ENCODE data around the gene LDHAL6B.

LDHAL6B gene

GRCh38 chr15:59210186-59210585 lies 3.5 kb downstream of the LDHAL6B start:
- DNase-seq: no peak
- no peaks in the 10 kb centered on the region for H3K9me3 ChIP-seq (ENCODE audit: control insufficient read depth, low read length)
- no peaks in the 10 kb centered on the region for H3K27me3 ChIP-seq (replicated peaks; ENCODE audit: control insufficient read depth, insufficient read depth, low read length, poor library complexity, severe bottlenecking)
- H3K4me3 ChIP-seq (ENCODE audit: insufficient read depth, low read depth, low read length, poor library complexity, severe bottlenecking): no peak overlapping the region
- H3K27ac ChIP-seq (ENCODE audit: insufficient read depth, low read length, poor library complexity, severe bottlenecking): no peak overlapping the region
- no peaks in the 10 kb centered on the region for H3K4me1 ChIP-seq (ENCODE audit: control insufficient read depth, insufficient read depth, low read length, poor library complexity, severe bottlenecking)
- H3K36me3 ChIP-seq (ENCODE audit: control insufficient read depth, insufficient read depth, low read length): no peaks in the 10 kb centered on the region

DNA sequence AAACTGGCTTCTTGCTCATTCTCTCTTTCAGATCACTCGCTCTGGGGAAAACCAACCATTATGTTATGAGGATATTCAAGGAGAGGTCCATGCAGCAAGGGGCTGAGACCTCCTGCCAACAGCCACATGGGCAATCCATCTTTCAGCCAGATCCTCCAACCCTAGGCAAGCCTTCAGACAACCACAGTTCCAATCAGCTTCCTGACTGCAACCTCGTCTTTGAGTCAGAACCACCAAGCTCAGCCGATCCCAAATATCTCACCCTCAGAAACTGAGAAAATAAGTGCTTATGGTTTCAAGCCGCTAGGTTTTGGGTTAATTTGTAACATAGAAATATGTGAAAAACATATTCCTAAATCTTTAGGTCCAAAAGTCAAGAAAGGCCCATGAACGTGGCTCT lies 10.3 kb downstream of the LDHAL6B start:
- Histone ChIP-seq H3K36me3 (ENCODE audit: control insufficient read depth, insufficient read depth, low read length) (no peaks in the 10 kb centered on the region), H3K4me1 (ENCODE audit: control insufficient read depth, insufficient read depth, low read length, poor library complexity, severe bottlenecking) (no peaks in the 10 kb centered on the region), H3K27ac (ENCODE audit: insufficient read depth, low read length, poor library complexity, severe bottlenecking) (no peak overlapping the region), H3K9me3 (ENCODE audit: control insufficient read depth, low read length) (no peaks in the 10 kb centered on the region), H3K4me3 (ENCODE audit: insufficient read depth, low read depth, low read length, poor library complexity, severe bottlenecking) (no peak overlapping the region), H3K27me3 (replicated peaks; ENCODE audit: control insufficient read depth, insufficient read depth, low read length, poor library complexity, severe bottlenecking) (no peaks in the 10 kb centered on the region)
- DNase-seq: no peak

DNA sequence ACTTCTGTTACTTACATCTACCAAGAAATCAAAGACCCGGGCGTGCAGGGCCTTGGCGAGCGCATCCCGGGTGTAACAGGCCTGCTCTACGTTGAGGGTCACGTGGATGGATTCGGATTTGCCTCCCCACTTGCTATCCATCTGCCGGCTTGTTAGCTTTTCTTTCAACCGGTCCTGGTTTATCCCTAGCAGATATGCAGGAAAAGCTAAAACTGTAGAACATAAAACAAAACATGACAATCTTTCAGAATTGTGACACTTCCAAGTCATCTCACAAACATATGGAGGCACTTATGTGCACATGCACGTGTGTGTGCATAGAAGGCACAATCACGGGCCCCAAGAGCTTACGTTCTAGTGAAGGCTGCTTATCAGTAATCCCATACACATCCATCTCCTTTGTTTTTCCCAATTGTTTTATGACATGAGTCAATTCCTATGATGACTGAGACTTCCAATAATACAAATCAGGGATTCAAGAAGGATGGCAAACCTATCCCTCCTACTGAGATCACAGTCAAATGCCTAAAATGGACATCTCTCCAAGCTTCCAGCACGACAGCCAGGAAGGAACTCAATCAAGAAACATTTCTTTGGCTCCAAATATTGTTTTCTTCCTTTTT lies 11.3 kb downstream of the LDHAL6B start:
- no peak overlapping the region for H3K27ac ChIP-seq (ENCODE audit: insufficient read depth, low read length, poor library complexity, severe bottlenecking)
- no peaks in the 10 kb centered on the region for H3K36me3 ChIP-seq (ENCODE audit: control insufficient read depth, insufficient read depth, low read length)
- no peak for DNase-seq
- no peaks in the 10 kb centered on the region for H3K9me3 ChIP-seq (ENCODE audit: control insufficient read depth, low read length)
- no peaks in the 10 kb centered on the region for H3K27me3 ChIP-seq (replicated peaks; ENCODE audit: control insufficient read depth, insufficient read depth, low read length, poor library complexity, severe bottlenecking)
- H3K4me3 ChIP-seq (ENCODE audit: insufficient read depth, low read depth, low read length, poor library complexity, severe bottlenecking): no peak overlapping the region
- no peaks in the 10 kb centered on the region for H3K4me1 ChIP-seq (ENCODE audit: control insufficient read depth, insufficient read depth, low read length, poor library complexity, severe bottlenecking)

- H3K27ac ChIP-seq (ENCODE audit: insufficient read depth, low read length, poor library complexity, severe bottlenecking): no peak overlapping the region
- H3K4me3 ChIP-seq (ENCODE audit: insufficient read depth, low read depth, low read length, poor library complexity, severe bottlenecking): no peak overlapping the region
- H3K9me3 ChIP-seq (ENCODE audit: control insufficient read depth, low read length): no peaks in the 10 kb centered on the region
- no peaks in the 10 kb centered on the region for H3K27me3 ChIP-seq (replicated peaks; ENCODE audit: control insufficient read depth, insufficient read depth, low read length, poor library complexity, severe bottlenecking)
- DNase-seq: no peak
- no peaks in the 10 kb centered on the region for H3K36me3 ChIP-seq (ENCODE audit: control insufficient read depth, insufficient read depth, low read length)
- no peaks in the 10 kb centered on the region for H3K4me1 ChIP-seq (ENCODE audit: control insufficient read depth, insufficient read depth, low read length, poor library complexity, severe bottlenecking)
Measured at GRCh38 chr15:59218710-59219109, 12.1 kb downstream of the LDHAL6B start.

DNA sequence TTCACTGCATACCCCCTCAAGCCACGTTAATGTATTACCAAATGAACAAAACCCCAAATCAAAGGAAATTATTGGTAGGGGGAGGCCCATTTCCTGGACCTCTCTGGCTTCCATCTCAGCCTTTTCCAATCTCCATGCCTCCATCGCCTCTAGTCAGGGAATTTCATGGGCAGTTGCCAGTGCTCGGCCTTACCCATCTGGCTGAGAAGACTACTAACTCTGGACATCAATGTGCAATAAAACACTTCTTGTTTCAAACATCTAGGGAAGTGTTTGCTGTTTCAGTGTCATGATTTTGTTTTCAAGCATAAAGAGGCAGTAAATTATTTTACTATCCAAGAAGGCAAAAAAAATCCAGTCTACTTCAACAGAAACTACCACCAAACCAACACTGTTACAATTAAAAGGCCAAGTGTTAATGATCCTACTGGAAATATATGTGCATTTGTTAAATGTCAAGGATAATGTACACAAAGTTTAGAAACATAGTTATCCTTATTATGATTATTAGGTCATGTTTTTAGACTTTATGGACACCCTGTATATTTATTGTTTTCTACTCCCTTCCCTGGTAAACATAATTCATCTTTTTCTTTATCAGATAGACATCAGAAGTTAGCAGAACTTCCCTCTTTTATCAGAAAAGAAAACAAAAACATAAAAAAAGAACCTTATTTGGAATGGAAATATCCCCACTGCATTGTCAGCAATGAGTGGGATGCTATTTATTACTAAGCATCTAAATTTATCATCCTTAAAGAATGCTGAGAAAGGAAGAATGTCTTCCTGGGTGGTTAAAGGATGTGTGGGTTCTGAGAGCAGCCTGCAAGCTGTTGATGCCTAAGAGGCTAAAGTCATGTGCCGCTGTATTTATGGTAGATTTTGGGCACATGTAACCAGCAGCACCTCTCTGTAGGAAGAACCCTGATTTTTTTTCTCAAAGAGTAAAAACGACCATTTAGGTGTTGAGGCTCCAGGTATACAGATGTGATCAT lies 15.2 kb downstream of the LDHAL6B start:
- no peaks in the 10 kb centered on the region for H3K36me3 ChIP-seq (ENCODE audit: control insufficient read depth, insufficient read depth, low read length)

DNA sequence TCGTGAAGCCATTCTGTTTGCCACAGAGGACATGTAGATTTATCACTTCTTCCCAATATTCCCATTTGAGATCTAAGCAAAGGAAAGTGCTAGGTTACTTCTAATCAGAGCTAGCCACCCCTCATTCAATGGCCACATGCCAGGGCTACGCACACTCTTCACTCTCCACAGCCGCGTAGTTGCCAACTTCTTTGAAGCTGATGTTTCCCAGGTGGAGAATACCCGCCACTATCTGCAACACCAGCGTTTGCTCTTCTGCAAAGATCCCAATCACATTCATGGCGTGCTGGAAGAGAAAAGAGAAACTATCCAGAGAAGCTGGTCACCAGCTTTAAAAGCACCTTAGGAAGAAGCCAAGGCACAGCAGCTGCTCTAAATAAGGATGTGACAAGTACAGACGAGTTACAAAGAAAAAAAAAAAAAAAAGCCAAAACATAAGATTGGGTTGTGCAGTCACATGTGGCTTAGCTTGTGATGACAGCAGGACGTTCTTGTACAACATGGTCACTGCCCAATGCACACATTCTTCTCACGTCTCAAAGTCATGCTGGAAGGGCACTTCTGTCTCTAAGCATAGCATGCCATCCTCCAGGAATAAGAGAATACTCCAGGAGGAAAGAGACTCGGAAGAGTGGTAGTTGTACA lies 16.4 kb downstream of the LDHAL6B start:
- H3K36me3 ChIP-seq (ENCODE audit: control insufficient read depth, insufficient read depth, low read length): no peaks in the 10 kb centered on the region
- no peaks in the 10 kb centered on the region for H3K27me3 ChIP-seq (replicated peaks; ENCODE audit: control insufficient read depth, insufficient read depth, low read length, poor library complexity, severe bottlenecking)
- DNase-seq: no peak
- no peaks in the 10 kb centered on the region for H3K4me1 ChIP-seq (ENCODE audit: control insufficient read depth, insufficient read depth, low read length, poor library complexity, severe bottlenecking)
- no peaks in the 10 kb centered on the region for H3K9me3 ChIP-seq (ENCODE audit: control insufficient read depth, low read length)
- H3K27ac ChIP-seq (ENCODE audit: insufficient read depth, low read length, poor library complexity, severe bottlenecking): no peak overlapping the region
- no peak overlapping the region for H3K4me3 ChIP-seq (ENCODE audit: insufficient read depth, low read depth, low read length, poor library complexity, severe bottlenecking)

More for the DNA sequence above, 15.2 kb downstream of the LDHAL6B start:
- H3K27me3 ChIP-seq (replicated peaks; ENCODE audit: control insufficient read depth, insufficient read depth, low read length, poor library complexity, severe bottlenecking): no peaks in the 10 kb centered on the region
- no peaks in the 10 kb centered on the region for H3K4me1 ChIP-seq (ENCODE audit: control insufficient read depth, insufficient read depth, low read length, poor library complexity, severe bottlenecking)
- H3K4me3 ChIP-seq (ENCODE audit: insufficient read depth, low read depth, low read length, poor library complexity, severe bottlenecking): no peak overlapping the region
- no peak overlapping the region for H3K27ac ChIP-seq (ENCODE audit: insufficient read depth, low read length, poor library complexity, severe bottlenecking)
- H3K9me3 ChIP-seq (ENCODE audit: control insufficient read depth, low read length): no peaks in the 10 kb centered on the region
- no peak for DNase-seq

DNA sequence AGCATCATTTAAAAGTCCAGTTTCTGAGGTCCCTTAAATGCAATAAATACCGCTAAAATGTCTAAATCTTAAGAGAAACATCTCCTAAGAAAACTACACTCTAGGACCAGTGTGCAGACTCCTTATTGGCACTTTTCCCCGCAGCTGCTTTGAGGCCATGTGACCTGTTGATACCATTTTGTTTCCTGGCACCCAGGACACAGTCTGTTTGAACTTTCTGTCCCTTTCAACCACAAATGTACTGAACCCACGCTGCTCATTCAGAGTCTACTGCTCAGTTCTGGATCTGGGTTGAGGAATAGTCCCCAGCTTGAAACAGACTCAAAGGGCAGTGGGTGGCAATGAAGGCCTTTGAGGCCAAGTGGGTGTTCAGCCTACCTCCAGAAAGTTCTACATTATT lies 17.1 kb downstream of the LDHAL6B start:
- no peaks in the 10 kb centered on the region for H3K36me3 ChIP-seq (ENCODE audit: control insufficient read depth, insufficient read depth, low read length)
- DNase-seq: no peak

GRCh38 chr15:59224474-59224873 lies 17.8 kb downstream of the LDHAL6B start:
- no peaks in the 10 kb centered on the region for H3K9me3 ChIP-seq (ENCODE audit: control insufficient read depth, low read length)
- H3K4me3 ChIP-seq (ENCODE audit: insufficient read depth, low read depth, low read length, poor library complexity, severe bottlenecking): no peak overlapping the region
- no peak overlapping the region for H3K27ac ChIP-seq (ENCODE audit: insufficient read depth, low read length, poor library complexity, severe bottlenecking)
- no peaks in the 10 kb centered on the region for H3K4me1 ChIP-seq (ENCODE audit: control insufficient read depth, insufficient read depth, low read length, poor library complexity, severe bottlenecking)
- no peaks in the 10 kb centered on the region for H3K36me3 ChIP-seq (ENCODE audit: control insufficient read depth, insufficient read depth, low read length)
- no peaks in the 10 kb centered on the region for H3K27me3 ChIP-seq (replicated peaks; ENCODE audit: control insufficient read depth, insufficient read depth, low read length, poor library complexity, severe bottlenecking)
- no peak for DNase-seq

More for the DNA sequence above, 17.1 kb downstream of the LDHAL6B start:
- no peaks in the 10 kb centered on the region for H3K27me3 ChIP-seq (replicated peaks; ENCODE audit: control insufficient read depth, insufficient read depth, low read length, poor library complexity, severe bottlenecking)
- no peak overlapping the region for H3K4me3 ChIP-seq (ENCODE audit: insufficient read depth, low read depth, low read length, poor library complexity, severe bottlenecking)
- no peaks in the 10 kb centered on the region for H3K9me3 ChIP-seq (ENCODE audit: control insufficient read depth, low read length)
- no peaks in the 10 kb centered on the region for H3K4me1 ChIP-seq (ENCODE audit: control insufficient read depth, insufficient read depth, low read length, poor library complexity, severe bottlenecking)
- H3K27ac ChIP-seq (ENCODE audit: insufficient read depth, low read length, poor library complexity, severe bottlenecking): no peak overlapping the region

DNA sequence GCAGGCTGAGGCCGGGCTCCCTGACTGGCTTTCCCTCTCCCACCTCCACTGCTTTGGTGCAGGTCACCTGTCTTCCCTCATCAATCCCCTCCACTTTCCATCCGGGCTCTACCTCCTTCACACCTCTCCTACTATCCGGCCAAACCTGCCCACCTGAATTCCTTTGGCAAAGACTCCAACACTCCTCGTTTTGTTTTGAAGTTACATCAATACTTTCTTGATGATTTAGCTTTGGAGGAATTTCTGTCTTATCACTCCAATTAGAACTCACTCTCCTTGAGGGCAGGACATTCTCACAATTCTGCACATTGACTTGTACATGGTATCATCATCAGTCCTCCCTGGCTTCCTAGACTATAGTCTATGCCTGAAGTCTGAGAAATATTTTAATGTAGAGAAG lies 20.4 kb downstream of the LDHAL6B start:
- H3K27me3 ChIP-seq (replicated peaks; ENCODE audit: control insufficient read depth, insufficient read depth, low read length, poor library complexity, severe bottlenecking): no peaks in the 10 kb centered on the region
- no peak overlapping the region for H3K27ac ChIP-seq (ENCODE audit: insufficient read depth, low read length, poor library complexity, severe bottlenecking)
- H3K4me3 ChIP-seq (ENCODE audit: insufficient read depth, low read depth, low read length, poor library complexity, severe bottlenecking): no peak overlapping the region
- no peaks in the 10 kb centered on the region for H3K36me3 ChIP-seq (ENCODE audit: control insufficient read depth, insufficient read depth, low read length)
- no peaks in the 10 kb centered on the region for H3K9me3 ChIP-seq (ENCODE audit: control insufficient read depth, low read length)
- no peak for DNase-seq
- H3K4me1 ChIP-seq (ENCODE audit: control insufficient read depth, insufficient read depth, low read length, poor library complexity, severe bottlenecking): no peaks in the 10 kb centered on the region

- Histone ChIP-seq H3K27me3 (replicated peaks; ENCODE audit: control insufficient read depth, insufficient read depth, low read length, poor library complexity, severe bottlenecking) (no peaks in the 10 kb centered on the region), H3K27ac (ENCODE audit: insufficient read depth, low read length, poor library complexity, severe bottlenecking) (no peak overlapping the region), H3K9me3 (ENCODE audit: control insufficient read depth, low read length) (no peaks in the 10 kb centered on the region), H3K4me1 (ENCODE audit: control insufficient read depth, insufficient read depth, low read length, poor library complexity, severe bottlenecking) (no peaks in the 10 kb centered on the region), H3K36me3 (ENCODE audit: control insufficient read depth, insufficient read depth, low read length) (no peaks in the 10 kb centered on the region), H3K4me3 (ENCODE audit: insufficient read depth, low read depth, low read length, poor library complexity, severe bottlenecking) (no peak overlapping the region)
- no peak for DNase-seq
Measured at GRCh38 chr15:59229015-59229414, 22.4 kb downstream of the LDHAL6B start.
